H1 (cell line): ENCODE measurements around the gene VWA3B. TPM values are rescaled to one million over a fixed set of nuclear protein-coding genes. Genes with fewer than 3 reads are reported as not detected.

ENCODE experiments used
- CTCF ChIA-PET: fragments of 300-600 bp; sonication (Branson Sonifier 250); formaldehyde crosslinking; loops from one replicate; lab custom pipeline; 2021; ENCODE audit not compliant: partially characterized antibody; lab: Charles Lee
- POLR2A ChIA-PET: fragments of 300-600 bp; sonication (Branson Sonifier 250); formaldehyde crosslinking; loops from one replicate; lab custom pipeline; 2021; ENCODE audit warnings: inconsistent platforms; ENCODE audit not compliant: partially characterized antibody; lab: Charles Lee
- DNase-seq, 2 experiments: peaks; one replicate each; pipeline versions ENCODE4 v3.0.0 to v3.0.0-alpha.2; 2010 to 2022; ENCODE audit warnings: low spot score in 2 of 2, low read depth in 1 of 2, mixed read lengths in 1 of 2
- FAIRE-seq: peaks from 2 replicates; lab custom pipeline; 2011; peaks lifted over from hg19 to GRCh38; lab: Jason Lieb, UNC
- H2AFZ ChIP-seq: 2 replicates; pipeline ENCODE4 v1.8.1; 2012; ENCODE audit warnings: low read length, inconsistent platforms
- H2AK5ac ChIP-seq: 2 replicates; pipeline ENCODE4 v1.6.1; 2013; ENCODE audit warnings: low read depth, low read length
- H2BK120ac ChIP-seq: replicated peaks from 2 replicates; pipeline ENCODE3; 2013; ENCODE audit warnings: low read depth, low read length, inconsistent platforms
- H2BK12ac ChIP-seq: 2 replicates; pipeline ENCODE4 v1.6.1; 2013; ENCODE audit warnings: low read depth, low read length
- H2BK15ac ChIP-seq: 2 replicates; pipeline ENCODE4 v1.6.1; 2013; ENCODE audit warnings: low read length
- H2BK20ac ChIP-seq: 2 replicates; pipeline ENCODE4 v1.6.1; 2013; ENCODE audit warnings: low read length
- H2BK5ac ChIP-seq: 2 replicates; pipeline ENCODE4 v1.6.1; 2013; ENCODE audit warnings: low read depth, low read length
- H3K14ac ChIP-seq: 2 replicates; pipeline ENCODE4 v1.6.1; 2013; ENCODE audit warnings: inconsistent platforms; ENCODE audit not compliant: insufficient read length
- H3K18ac ChIP-seq: 2 replicates; pipeline ENCODE4 v1.6.1; 2013; ENCODE audit warnings: low read length; ENCODE audit errors: extremely low read depth
- H3K23ac ChIP-seq: 2 replicates; pipeline ENCODE4 v1.6.1; 2013; ENCODE audit warnings: inconsistent platforms; ENCODE audit not compliant: insufficient read length
- H3K23me2 ChIP-seq: 2 replicates; pipeline ENCODE4 v1.6.1; 2013; ENCODE audit warnings: low read depth, low read length
- H3K27ac ChIP-seq: 2 replicates; pipeline ENCODE4 v1.6.1; 2011; ENCODE audit warnings: low read depth, low read length, inconsistent platforms
- H3K27me3 ChIP-seq, 4 experiments: replicated peaks in 1 of 4; 1 replicate in 1 of 4; 2 replicates in 3 of 4; pipeline versions ENCODE4 v1.6.1 to v1.8.1; 2011 to 2013; ENCODE audit warnings: low read length in 3 of 4, mild to moderate bottlenecking in 3 of 4, inconsistent platforms in 2 of 4, mixed read lengths in 2 of 4, moderate library complexity in 1 of 4; ENCODE audit not compliant: control insufficient read depth in 3 of 4, insufficient read depth in 3 of 4; ENCODE audit errors: extremely low read depth in 1 of 4
- H3K36me3 ChIP-seq, 4 experiments: 2 replicates each; pipeline versions ENCODE4 v1.6.1 to v1.8.1; 2011 to 2013; ENCODE audit warnings: mild to moderate bottlenecking in 4 of 4, low read length in 3 of 4, moderate library complexity in 2 of 4, control low read depth in 1 of 4, inconsistent platforms in 1 of 4; ENCODE audit not compliant: insufficient read depth in 4 of 4, control insufficient read depth in 2 of 4
- H3K4ac ChIP-seq: replicated peaks from 2 replicates; pipeline ENCODE3; 2013; ENCODE audit warnings: low read length, low read depth, mixed read lengths, inconsistent platforms; ENCODE audit not compliant: insufficient read length
- H3K4me1 ChIP-seq, 4 experiments: replicated peaks in 1 of 4; 1 replicate in 1 of 4; 2 replicates in 3 of 4; pipeline versions ENCODE4 v1.6.1 to v1.8.1; 2011 to 2013; ENCODE audit warnings: low read length in 3 of 4, inconsistent platforms in 2 of 4, mixed read lengths in 1 of 4; ENCODE audit not compliant: insufficient read depth in 4 of 4, control insufficient read depth in 3 of 4
- H3K4me2 ChIP-seq, 2 experiments: 2 replicates each; pipeline versions ENCODE4 v1.6.1 to v1.8.1; 2011 to 2013; ENCODE audit warnings: low read depth in 2 of 2, low read length in 2 of 2, control low read depth in 1 of 2, inconsistent platforms in 1 of 2, mild to moderate bottlenecking in 1 of 2; ENCODE audit not compliant: insufficient read depth in 1 of 2
- H3K4me3 ChIP-seq, 4 experiments: fragments of 200-600, 300-600 bp in 1 of 4; sonication (generic), shearing (Covaris generic), sonication (Bioruptor Twin) in 1 of 4; 2 replicates each; pipeline versions ENCODE4 v1.5.1 to v1.8.1; 2011 to 2016; ENCODE audit warnings: low read length in 4 of 4, low read depth in 3 of 4, control low read depth in 2 of 4, inconsistent platforms in 2 of 4, mild to moderate bottlenecking in 2 of 4, mixed read lengths in 1 of 4, moderate library complexity in 1 of 4; ENCODE audit not compliant: insufficient read depth in 2 of 4; ENCODE audit errors: extremely low read depth in 1 of 4
- H3K56ac ChIP-seq: replicated peaks from 2 replicates; pipeline ENCODE3; 2013; ENCODE audit warnings: low read depth, mild to moderate bottlenecking, mixed read lengths, low read length, inconsistent platforms; ENCODE audit not compliant: insufficient read length
- H3K79me1 ChIP-seq: 2 replicates; pipeline ENCODE4 v1.6.1; 2013; ENCODE audit warnings: low read depth, low read length, control low read depth
- H3K79me2 ChIP-seq, 2 experiments: 2 replicates each; pipeline versions ENCODE4 v1.6.1 to v1.8.1; 2012 to 2013; ENCODE audit warnings: low read length in 2 of 2, mild to moderate bottlenecking in 2 of 2, inconsistent platforms in 1 of 2; ENCODE audit not compliant: insufficient read depth in 2 of 2, control insufficient read depth in 1 of 2
- H3K9ac ChIP-seq, 4 experiments: replicated peaks in 1 of 4; 1 replicate in 1 of 4; 2 replicates in 3 of 4; pipeline versions ENCODE4 v1.6.1 to v1.8.1; 2011 to 2013; ENCODE audit warnings: low read depth in 3 of 4, low read length in 3 of 4, control low read depth in 2 of 4, mild to moderate bottlenecking in 2 of 4, moderate library complexity in 2 of 4, inconsistent platforms in 1 of 4; ENCODE audit errors: extremely low read depth in 1 of 4
- H3K9me3 ChIP-seq, 2 experiments: 2 replicates each; pipeline versions ENCODE4 v1.6.1 to v1.8.1; 2012 to 2013; ENCODE audit warnings: mild to moderate bottlenecking in 2 of 2, moderate library complexity in 2 of 2, control low read depth in 1 of 2, inconsistent platforms in 1 of 2, low read depth in 1 of 2, low read length in 1 of 2, mixed read lengths in 1 of 2; ENCODE audit not compliant: insufficient read depth in 2 of 2
- H4K20me1 ChIP-seq, 2 experiments: replicated peaks in 1 of 2; 2 replicates each; pipeline versions ENCODE3 to v1.8.1; 2011 to 2013; ENCODE audit warnings: inconsistent platforms in 2 of 2, low read length in 2 of 2, mild to moderate bottlenecking in 1 of 2; ENCODE audit not compliant: insufficient read depth in 2 of 2, control insufficient read depth in 1 of 2
- H4K5ac ChIP-seq: 2 replicates; pipeline ENCODE4 v1.6.1; 2013; ENCODE audit warnings: low read length, low read depth, mixed read lengths, inconsistent platforms; ENCODE audit not compliant: insufficient read length
- H4K8ac ChIP-seq: 2 replicates; pipeline ENCODE4 v1.8.0; 2013; ENCODE audit warnings: mild to moderate bottlenecking, moderate library complexity, low read length, inconsistent platforms; ENCODE audit not compliant: insufficient read depth; ENCODE audit errors: extremely low read depth
- H4K91ac ChIP-seq: replicated peaks from 2 replicates; pipeline ENCODE3; 2013; ENCODE audit warnings: low read length, mixed read lengths, inconsistent platforms; ENCODE audit not compliant: insufficient read length
- ATF2 ChIP-seq: IDR thresholded peaks from 2 replicates; pipeline ENCODE4 v1.6.1; 2012; ENCODE audit warnings: low read length, inconsistent platforms
- HDAC6 ChIP-seq: IDR thresholded peaks from one replicate; pipeline ENCODE4 v1.7.1; 2012; ENCODE audit warnings: low read depth, mild to moderate bottlenecking, inconsistent platforms, low read length, moderate library complexity
- KDM5A ChIP-seq: fragments of 200-600 bp; IDR thresholded peaks from 2 replicates; pipeline ENCODE4 v1.7.1; 2012; ENCODE audit warnings: mild to moderate bottlenecking, low read length, inconsistent platforms, mixed read lengths
- MAFK ChIP-seq: IDR thresholded peaks from 2 replicates; pipeline ENCODE4 v1.6.1; 2012; ENCODE audit warnings: low read depth, mild to moderate bottlenecking, improper control_type of control experiment, low read length
- POLR2A ChIP-seq, 2 experiments: IDR thresholded peaks; 1 replicate in 1 of 2; 2 replicates in 1 of 2; pipeline ENCODE4 v1.6.1; 2011; ENCODE audit warnings: low read depth in 2 of 2, low read length in 2 of 2, mild to moderate bottlenecking in 2 of 2; ENCODE audit errors: control extremely low read depth in 1 of 2
- RAD21 ChIP-seq, 2 experiments: IDR thresholded peaks in 1 of 2; conservative IDR thresholded peaks in 1 of 2; 2 replicates each; pipeline ENCODE4 v1.6.1; 2011; ENCODE audit warnings: low read depth in 2 of 2, low read length in 2 of 2, improper control_type of control experiment in 1 of 2, inconsistent platforms in 1 of 2, mild to moderate bottlenecking in 1 of 2, moderate library complexity in 1 of 2
- RBBP5 ChIP-seq: IDR thresholded peaks from 2 replicates; pipeline ENCODE4 v1.7.1; 2012; ENCODE audit warnings: low read depth, mild to moderate bottlenecking, inconsistent platforms, low read length, moderate library complexity, borderline replicate concordance
- RFX5 ChIP-seq: IDR thresholded peaks from 2 replicates; pipeline ENCODE4 v1.6.1; 2011; ENCODE audit warnings: low read depth, low read length, improper control_type of control experiment, borderline replicate concordance
- RXRA ChIP-seq: IDR thresholded peaks from 2 replicates; pipeline ENCODE4 v1.6.1; 2011; ENCODE audit warnings: low read depth, mild to moderate bottlenecking, low read length, moderate library complexity; ENCODE audit not compliant: insufficient read depth
- SIX5 ChIP-seq: IDR thresholded peaks from 2 replicates; pipeline ENCODE4 v1.6.1; 2011; ENCODE audit warnings: mild to moderate bottlenecking, low read depth, low read length
- SP4 ChIP-seq: IDR thresholded peaks from 2 replicates; pipeline ENCODE4 v1.6.1; 2012; ENCODE audit warnings: low read length, inconsistent platforms
- WGBS, 2 experiments: shearing (Covaris generic) in 1 of 2; methylation state at CpG; one replicate each; pipeline versions ENCODE4 v1.1.6 to v1.1.7; 2013 to 2015; ENCODE audit warnings: low lambda C conversion rate in 2 of 2, mixed read lengths in 2 of 2, inconsistent platforms in 1 of 2, low coverage in 1 of 2, missing lambda C conversion rate in 1 of 2; ENCODE audit not compliant: insufficient replicate concordance in 2 of 2, insufficient coverage in 1 of 2, insufficient read length in 1 of 2; ENCODE audit errors: extremely low coverage in 1 of 2, missing lambda C conversion rate in 1 of 2; 5-methylcytosine and 5-hydroxymethylcytosine counted together
- polyA plus RNA-seq, 7 experiments: library from polyadenylated mRNA; depleted of rRNA in 3 of 7; stranded (reverse) in 5 of 7; unstranded in 2 of 7; fragments of >200 nt in 5 of 7; fragments of 200-250 nt in 2 of 7; gene quantifications; 1 replicate in 5 of 7; 2 replicates in 1 of 7; 4 replicates in 1 of 7; pipeline versions ENCODE4 v1.2.1 to v1.2.3, GENCODE V29; 2011 to 2013; ENCODE audit warnings: missing spikeins in 2 of 7, mixed read lengths in 2 of 7
- total RNA-seq: library from RNA; stranded (reverse); fragmentation: NEBNext Ultra II Directional; extraction: Animal tissue kit (Norgen Biotek cat#: 25700); gene quantifications from 2 replicates; pipeline ENCODE4 v1.2.1, GENCODE V29; 2021
- TF ChIP-seq, protein P1 (sequence below): IDR thresholded peaks from 2 replicates; pipeline ENCODE4 v1.6.1; 2012; ENCODE audit warnings: inconsistent platforms

VWA3B gene
- total and polyA plus RNA-seq, 2 of the 8 experiments (the other 6 are each of a cell fraction or from before 2014, with no cell fraction given) = not detected

GRCh38 chr2:98329549-98329948 is 242.6 kb downstream of the VWA3B start:
- Histone ChIP-seq H3K4me1 (peaks cover 4 to 10% (median 8%) of the 10 kb centered on the region in 4 experiments; a peak in 6 of 7 replicates), H4K20me1 (no peaks in the 10 kb centered on the region), H2BK12ac (no peak overlapping the region), H2AK5ac (no peak overlapping the region), H3K18ac (no peak overlapping the region), H3K23me2 (peaks cover 3% of the 10 kb centered on the region; the same call in 1 of the 2 replicates), H3K23ac (no peak overlapping the region), H3K36me3 (no peaks in the 10 kb centered on the region), H2AFZ (no peak overlapping the region), H3K79me1 (no peaks in the 10 kb centered on the region), H3K9ac (no peak overlapping the region), H3K27me3 (peaks cover 0 to 2% (median under 1%) of the 10 kb centered on the region in 4 experiments; a peak in 3 of 7 replicates), H2BK5ac (no peak overlapping the region), H4K8ac (no peak overlapping the region), H3K56ac (no peak overlapping the region), H3K4me3 (no peak overlapping the region), H3K9me3 (peaks cover 3 to 8% of the 10 kb centered on the region in 2 experiments; a peak in 1 of 4 replicates), H2BK120ac (no peak overlapping the region), H4K91ac (no peak overlapping the region), H3K4ac (no peak overlapping the region), H3K79me2 (no peaks in the 10 kb centered on the region), H3K27ac (no peak overlapping the region), H2BK15ac (no peak overlapping the region), H3K14ac (no peak overlapping the region), H4K5ac (no peak overlapping the region), H3K4me2 (no peak overlapping the region), H2BK20ac (no peak overlapping the region)
- FAIRE-seq (no peak), DNase-seq (no peak)
- 91% methylated on average over 4 of the region's 4 CpGs; no CpG with 5 or more reads in 1 of the 2 experiments for WGBS, 2 experiments
- POLR2A ChIA-PET = no interaction called here
- CTCF ChIA-PET = no interaction called here
- TF ChIP-seq RAD21 (IDR thresholded peaks at IDR 0.05 in 1 of 2, conservative IDR thresholded peaks at IDR 0.05 in 1 of 2; ENCODE audit: low read depth in 2 of 2, low read length in 2 of 2) (no peak), SP4 (no peak), SIX5 (no peak), ATF2 (no peak), POLR2A (IDR thresholded peaks at IDR 0.05; ENCODE audit: control extremely low read depth in 1 of 2, low read depth in 2 of 2, low read length in 2 of 2) (no peak), HDAC6 (no peak), RBBP5 (no peak), KDM5A (no peak), RFX5 (no peak), MAFK (no peak), RXRA (no peak)
- TF ChIP-seq, protein P1, sequence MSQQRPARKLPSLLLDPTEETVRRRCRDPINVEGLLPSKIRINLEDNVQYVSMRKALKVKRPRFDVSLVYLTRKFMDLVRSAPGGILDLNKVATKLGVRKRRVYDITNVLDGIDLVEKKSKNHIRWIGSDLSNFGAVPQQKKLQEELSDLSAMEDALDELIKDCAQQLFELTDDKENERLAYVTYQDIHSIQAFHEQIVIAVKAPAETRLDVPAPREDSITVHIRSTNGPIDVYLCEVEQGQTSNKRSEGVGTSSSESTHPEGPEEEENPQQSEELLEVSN = no peak
